ENCODE measurements around the gene NLRC3. TPM values are rescaled to one million over a fixed set of nuclear protein-coding genes. Genes with fewer than 3 reads are reported as not detected.
A peak's percentile ranks its signal among the peaks of the same experiment; 100 is the strongest.
"Not testable (repeated sequence)": the region's sequence is repeated elsewhere in the genome, so short reads cannot be mapped to it uniquely, and the experiment has no call there.

Gene NLRC3
- total RNA-seq, 2 donors from 2014 or later: 0.11 to 0.18 TPM

GRCh38 chr16:3527216-3527829 lies 49.9 kb downstream of the NLRC3 start:
- not testable (repeated sequence) for H3K27ac ChIP-seq (ENCODE audit: low read depth, low read length); H3K9ac ChIP-seq (ENCODE audit: extremely low read depth, low read length, poor library complexity, severe bottlenecking); H3K27me3 ChIP-seq (ENCODE audit: control insufficient read depth, insufficient read depth, low read length, poor library complexity, severe bottlenecking); H3K4me3 Mint-ChIP-seq; H3K4me3 ChIP-seq (ENCODE audit: low read length); H3K4me1 Mint-ChIP-seq; H3K4me1 ChIP-seq (ENCODE audit: control insufficient read depth, insufficient read depth, low read length); H3K27me3 Mint-ChIP-seq (ENCODE audit: insufficient read depth); H3K27ac Mint-ChIP-seq
- H3K9me3 Mint-ChIP-seq: peaks cover 15% of the 10 kb centered on the region
- peaks cover 60% of the 10 kb centered on the region for H3K36me3 ChIP-seq (ENCODE audit: control insufficient read depth, insufficient read depth, low read length)
- DNase-seq: peak; percentile 88
- TF ChIP-seq CTCF (conservative IDR thresholded peaks at IDR 0.05): peak; percentile 74
- H3K36me3 Mint-ChIP-seq (ENCODE audit: low read depth): peaks cover 75% of the 10 kb centered on the region
- peaks cover 12% of the 10 kb centered on the region for H3K9me3 ChIP-seq (ENCODE audit: control insufficient read depth, low read length)
- WGBS, 2 experiments (ENCODE audit: insufficient coverage in 1 of 2, insufficient read length in 1 of 2): 90 to 96% methylated on average over 5 to 12 of the region's 12 CpGs

DNA sequence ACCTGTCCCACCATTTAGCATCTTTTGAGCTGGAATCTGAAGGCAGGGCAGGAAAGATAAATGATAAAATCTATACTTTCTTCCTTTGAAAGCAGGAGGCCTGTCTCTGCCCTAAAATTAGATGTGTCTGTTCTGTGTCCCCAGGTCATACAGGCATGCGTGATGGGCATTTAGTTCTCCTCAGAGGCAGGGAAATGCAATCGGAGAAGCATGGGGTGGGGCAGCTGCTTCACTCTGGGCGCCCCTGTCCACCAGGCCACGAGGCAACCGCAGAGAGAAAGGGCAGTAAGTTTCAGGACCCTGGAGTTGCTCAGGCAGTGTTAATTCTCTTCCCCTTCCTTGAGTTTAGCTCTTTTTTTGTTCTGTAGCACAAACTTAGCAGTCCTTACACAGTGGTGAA lies 51.3 kb downstream of the NLRC3 start:
- Mint-ChIP-seq H3K27me3 (ENCODE audit: insufficient read depth) (no peaks in the 10 kb centered on the region), H3K4me1 (no peaks in the 10 kb centered on the region), H3K36me3 (ENCODE audit: low read depth) (peaks cover 71% of the 10 kb centered on the region), H3K9me3 (peaks cover 15% of the 10 kb centered on the region), H3K27ac (no peak overlapping the region), H3K4me3 (no peak overlapping the region)
- Histone ChIP-seq H3K4me1 (ENCODE audit: control insufficient read depth, insufficient read depth, low read length) (no peaks in the 10 kb centered on the region), H3K36me3 (ENCODE audit: control insufficient read depth, insufficient read depth, low read length) (peaks cover 55% of the 10 kb centered on the region), H3K4me3 (ENCODE audit: low read length) (no peak overlapping the region), H3K27ac (ENCODE audit: low read depth, low read length) (no peak overlapping the region), H3K9ac (ENCODE audit: extremely low read depth, low read length, poor library complexity, severe bottlenecking) (no peak overlapping the region), H3K9me3 (ENCODE audit: control insufficient read depth, low read length) (peaks cover 12% of the 10 kb centered on the region), H3K27me3 (ENCODE audit: control insufficient read depth, insufficient read depth, low read length, poor library complexity, severe bottlenecking) (no peaks in the 10 kb centered on the region)
- 93 to 94% methylated on average over 5 of the region's 5 CpGs for WGBS, 2 experiments (ENCODE audit: insufficient coverage in 1 of 2, insufficient read length in 1 of 2)
- TF ChIP-seq CTCF (conservative IDR thresholded peaks at IDR 0.05): no peak
- no peak for DNase-seq

DNA sequence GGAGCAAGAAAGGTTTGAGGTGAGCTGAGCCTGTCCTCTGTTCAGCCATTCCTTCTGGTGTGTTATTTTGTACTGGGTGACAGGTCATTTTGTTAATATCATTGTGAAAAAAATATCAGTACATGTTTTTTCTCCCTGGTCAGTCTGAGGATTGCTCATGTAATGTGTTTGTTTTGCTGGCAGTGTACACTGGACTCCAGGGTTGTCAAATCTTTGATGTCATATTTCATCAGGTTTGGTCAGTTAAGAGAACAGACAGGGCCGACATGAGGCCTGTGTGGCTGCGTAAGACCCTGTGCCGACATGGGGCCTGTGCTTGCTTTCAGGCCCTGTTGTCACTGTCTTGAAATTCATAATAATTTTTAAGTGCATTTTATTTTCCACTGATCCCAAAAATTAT lies 53.9 kb downstream of the NLRC3 start:
- no peak overlapping the region for H3K9ac ChIP-seq (ENCODE audit: extremely low read depth, low read length, poor library complexity, severe bottlenecking)
- no peak overlapping the region for H3K4me3 ChIP-seq (ENCODE audit: low read length)
- peaks cover 9% of the 10 kb centered on the region for H3K9me3 ChIP-seq (ENCODE audit: control insufficient read depth, low read length)
- TF ChIP-seq CTCF (conservative IDR thresholded peaks at IDR 0.05): no peak
- no peak for DNase-seq
- H3K4me3 Mint-ChIP-seq: no peak overlapping the region
- peaks cover 67% of the 10 kb centered on the region for H3K36me3 Mint-ChIP-seq (ENCODE audit: low read depth)
- no peaks in the 10 kb centered on the region for H3K27me3 Mint-ChIP-seq (ENCODE audit: insufficient read depth)
- H3K27ac ChIP-seq (ENCODE audit: low read depth, low read length): no peak overlapping the region
- WGBS, 2 experiments (ENCODE audit: insufficient coverage in 1 of 2, insufficient read length in 1 of 2): 97 to 100% methylated on average over 3 of the region's 3 CpGs
- no peaks in the 10 kb centered on the region for H3K4me1 Mint-ChIP-seq
- peaks cover 11% of the 10 kb centered on the region for H3K9me3 Mint-ChIP-seq
- H3K36me3 ChIP-seq (ENCODE audit: control insufficient read depth, insufficient read depth, low read length): peaks cover 56% of the 10 kb centered on the region
- no peak overlapping the region for H3K27ac Mint-ChIP-seq
- H3K27me3 ChIP-seq (ENCODE audit: control insufficient read depth, insufficient read depth, low read length, poor library complexity, severe bottlenecking): no peaks in the 10 kb centered on the region
- H3K4me1 ChIP-seq (ENCODE audit: control insufficient read depth, insufficient read depth, low read length): no peaks in the 10 kb centered on the region
